Measurements from ENCODE around the gene LAMTOR5. TPM values are rescaled to one million over a fixed set of nuclear protein-coding genes. Genes with fewer than 3 reads are reported as not detected.

Gene LAMTOR5
- total and polyA plus RNA-seq, 10 of the 15 experiments (the other 5 are each of a cell fraction or from before 2014, with no cell fraction given): 64.1 to 613 (median 315) TPM

DNA sequence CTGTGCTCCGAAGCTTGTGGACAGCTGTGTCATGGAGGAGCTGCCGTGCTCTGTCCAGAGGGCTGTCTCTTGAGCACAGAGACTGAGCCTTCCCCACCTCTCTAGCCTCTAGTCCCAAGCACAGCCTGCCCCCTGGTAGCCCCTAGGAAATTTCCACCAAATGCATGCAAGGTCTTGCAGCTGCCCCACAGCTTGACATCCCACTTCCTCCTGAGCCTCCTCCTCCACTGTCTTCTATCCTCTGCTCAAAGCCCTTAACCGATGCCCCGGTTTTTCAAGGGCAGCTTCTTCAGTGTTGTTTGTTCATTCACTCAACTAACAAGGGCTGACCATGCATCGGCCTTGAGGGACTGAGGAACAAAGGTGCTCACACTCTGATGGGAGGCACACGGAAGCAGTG is 22.9 kb upstream of the LAMTOR5 start:
- Histone ChIP-seq H4K20me1 (ENCODE audit: control insufficient read depth, insufficient read depth) (no peaks in the 10 kb centered on the region), H3K9ac (ENCODE audit: control insufficient read depth, insufficient read depth, low read length) (no peak overlapping the region), H3K79me2 (ENCODE audit: control insufficient read depth, insufficient read depth, low read length) (no peaks in the 10 kb centered on the region), H2AFZ (ENCODE audit: control insufficient read depth, low read depth, low read length) (no peak overlapping the region), H3K4me2 (ENCODE audit: control insufficient read depth, insufficient read depth) (no peak overlapping the region), H3K4me1 (ENCODE audit: control insufficient read depth, insufficient read depth, low read length) (no peaks in the 10 kb centered on the region), H3K36me3 (ENCODE audit: control insufficient read depth in 2 of 2, insufficient read depth in 2 of 2, low read length in 1 of 2) (no peaks in the 10 kb centered on the region), H3K27me3 (replicated peaks in 1 of 2; ENCODE audit: control insufficient read depth in 2 of 2, insufficient read depth in 2 of 2, low read length in 1 of 2) (peaks cover 0 to 3% of the 10 kb centered on the region in 2 experiments; a peak in 3 of 4 replicates), H3K27ac (ENCODE audit: control insufficient read depth, insufficient read depth) (no peak overlapping the region), H3K4me3 (no peak overlapping the region), H3K9me3 (replicated peaks; ENCODE audit: control insufficient read depth, insufficient read depth, low read length) (no peaks in the 10 kb centered on the region)
- TF ChIP-seq, protein P1, sequence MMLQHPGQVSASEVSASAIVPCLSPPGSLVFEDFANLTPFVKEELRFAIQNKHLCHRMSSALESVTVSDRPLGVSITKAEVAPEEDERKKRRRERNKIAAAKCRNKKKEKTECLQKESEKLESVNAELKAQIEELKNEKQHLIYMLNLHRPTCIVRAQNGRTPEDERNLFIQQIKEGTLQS (IDR thresholded peaks at IDR 0.05; ENCODE audit: borderline replicate concordance, extremely low read depth, low read depth, low read length): no peak
- TF ChIP-seq PBX3 (IDR thresholded peaks at IDR 0.05; ENCODE audit: insufficient replicate concordance, low read depth, low read length): no peak
- TF ChIP-seq JUNB (IDR thresholded peaks at IDR 0.05): no peak
- TF ChIP-seq SPI1 (IDR thresholded peaks at IDR 0.05; ENCODE audit: borderline replicate concordance, insufficient read depth, low read depth, low read length): peak; percentile 13; the same call in 1 of the 2 replicates
- TF ChIP-seq, protein P2, sequence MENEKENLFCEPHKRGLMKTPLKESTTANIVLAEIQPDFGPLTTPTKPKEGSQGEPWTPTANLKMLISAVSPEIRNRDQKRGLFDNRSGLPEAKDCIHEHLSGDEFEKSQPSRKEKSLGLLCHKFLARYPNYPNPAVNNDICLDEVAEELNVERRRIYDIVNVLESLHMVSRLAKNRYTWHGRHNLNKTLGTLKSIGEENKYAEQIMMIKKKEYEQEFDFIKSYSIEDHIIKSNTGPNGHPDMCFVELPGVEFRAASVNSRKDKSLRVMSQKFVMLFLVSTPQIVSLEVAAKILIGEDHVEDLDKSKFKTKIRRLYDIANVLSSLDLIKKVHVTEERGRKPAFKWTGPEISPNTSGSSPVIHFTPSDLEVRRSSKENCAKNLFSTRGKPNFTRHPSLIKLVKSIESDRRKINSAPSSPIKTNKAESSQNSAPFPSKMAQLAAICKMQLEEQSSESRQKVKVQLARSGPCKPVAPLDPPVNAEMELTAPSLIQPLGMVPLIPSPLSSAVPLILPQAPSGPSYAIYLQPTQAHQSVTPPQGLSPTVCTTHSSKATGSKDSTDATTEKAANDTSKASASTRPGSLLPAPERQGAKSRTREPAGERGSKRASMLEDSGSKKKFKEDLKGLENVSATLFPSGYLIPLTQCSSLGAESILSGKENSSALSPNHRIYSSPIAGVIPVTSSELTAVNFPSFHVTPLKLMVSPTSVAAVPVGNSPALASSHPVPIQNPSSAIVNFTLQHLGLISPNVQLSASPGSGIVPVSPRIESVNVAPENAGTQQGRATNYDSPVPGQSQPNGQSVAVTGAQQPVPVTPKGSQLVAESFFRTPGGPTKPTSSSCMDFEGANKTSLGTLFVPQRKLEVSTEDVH (IDR thresholded peaks at IDR 0.05; ENCODE audit: low read depth, partially characterized antibody): no peak
- TF ChIP-seq, protein P3, sequence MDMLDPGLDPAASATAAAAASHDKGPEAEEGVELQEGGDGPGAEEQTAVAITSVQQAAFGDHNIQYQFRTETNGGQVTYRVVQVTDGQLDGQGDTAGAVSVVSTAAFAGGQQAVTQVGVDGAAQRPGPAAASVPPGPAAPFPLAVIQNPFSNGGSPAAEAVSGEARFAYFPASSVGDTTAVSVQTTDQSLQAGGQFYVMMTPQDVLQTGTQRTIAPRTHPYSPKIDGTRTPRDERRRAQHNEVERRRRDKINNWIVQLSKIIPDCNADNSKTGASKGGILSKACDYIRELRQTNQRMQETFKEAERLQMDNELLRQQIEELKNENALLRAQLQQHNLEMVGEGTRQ (IDR thresholded peaks at IDR 0.05; ENCODE audit: borderline replicate concordance, low read depth, low read length): no peak
- no peak for TF ChIP-seq CUX1 (IDR thresholded peaks at IDR 0.05; ENCODE audit: insufficient replicate concordance, low read depth, low read length)
- TF ChIP-seq RCOR1 (conservative IDR thresholded peaks at IDR 0.05; ENCODE audit: low read depth, low read length): no peak
- DNase-seq (ENCODE audit: low read depth, low spot score): no peak
- CTCF ChIA-PET: interaction anchor here (1.1 to 3.0 kb wide), 5 partner anchors 18 to 234 kb away, joined by 3 to 11 read pairs (median 5); no protein-coding TSS in a partner anchor
- in situ Hi-C loops (cut with MboI): no loop called here
- SMC1A ChIA-PET (ENCODE audit: uncharacterized antibody, unreplicated experiment): interaction anchor here (1.0 to 1.5 kb wide), 3 partner anchors 11 to 222 kb away, joined by 4 to 5 read pairs (median 4); partner anchors contain the start of gene LAMTOR5
- ATAC-seq: no peak
- no peak for FAIRE-seq
- POLR2A ChIA-PET: no interaction called here
- WGBS (ENCODE audit: insufficient coverage, insufficient replicate concordance, low lambda C conversion rate, missing lambda C conversion rate): 49% methylated on average over 6 of the region's 6 CpGs
- intact Hi-C loops (cut with micrococcal nuclease; ENCODE audit: unreplicated experiment): no loop called here
- RAD21 ChIA-PET (ENCODE audit: unreplicated experiment): interaction anchor here (0.7 to 1.9 kb wide), 4 partner anchors 15 to 228 kb away, joined by 3 to 5 read pairs (median 4); partner anchors contain the start of gene RBM15
- BruUV-seq (replicated peaks): no TSS peak
